Common myeloid progenitor, CD34-positive (primary cell): ENCODE data around the gene ANKRD42.
"Not testable (repeated sequence)": the region's sequence is repeated elsewhere in the genome, so short reads cannot be mapped to it uniquely, and the experiment has no call there.

Experiments used
- CTCF ChIA-PET: fragments of 350-600 bp; sonication (Branson Sonifier 250); formaldehyde crosslinking; loops from one replicate; lab custom pipeline; 2021; ENCODE audit warnings: antibody characterized with exemption; lab: Charles Lee
- POLR2A ChIA-PET: fragments of 350-600 bp; sonication (Branson Sonifier 250); formaldehyde crosslinking; loops from one replicate; lab custom pipeline; 2021; ENCODE audit warnings: antibody characterized with exemption; lab: Charles Lee
- DNase-seq, 3 donors: peaks; one replicate each; pipeline versions ENCODE4 v3.0.0 to v3.0.0-alpha.2; 2013
- H3K27ac ChIP-seq, 2 experiments: 1 replicate in 1 of 2; 2 replicates in 1 of 2; pipeline ENCODE4 v1.7.0; 2013; ENCODE audit warnings: inconsistent platforms in 2 of 2, low read length in 2 of 2, mild to moderate bottlenecking in 2 of 2, low read depth in 1 of 2, moderate library complexity in 1 of 2; ENCODE audit not compliant: severe bottlenecking in 2 of 2, insufficient read depth in 1 of 2, poor library complexity in 1 of 2
- H3K27me3 ChIP-seq, 5 experiments: replicated peaks in 2 of 5; 1 replicate in 3 of 5; 2 replicates in 2 of 5; pipeline versions ENCODE4 v1.6.1 to v1.7.0; 2013; ENCODE audit warnings: low read length in 4 of 5, mild to moderate bottlenecking in 2 of 5, moderate library complexity in 2 of 5, inconsistent platforms in 1 of 5; ENCODE audit not compliant: insufficient read depth in 5 of 5, control insufficient read depth in 4 of 5
- H3K36me3 ChIP-seq, 4 experiments: 1 replicate in 2 of 4; 2 replicates in 2 of 4; pipeline versions ENCODE4 v1.6.1 to v1.7.0; 2013; ENCODE audit warnings: low read length in 3 of 4, control low read depth in 1 of 4, mild to moderate bottlenecking in 1 of 4; ENCODE audit not compliant: control insufficient read depth in 4 of 4, insufficient read depth in 4 of 4
- H3K4me1 ChIP-seq, 4 experiments: 1 replicate in 3 of 4; 2 replicates in 1 of 4; pipeline versions ENCODE4 v1.6.1 to v1.7.1; 2013; ENCODE audit warnings: low read length in 3 of 4, mild to moderate bottlenecking in 3 of 4, control low read depth in 1 of 4, inconsistent platforms in 1 of 4, moderate library complexity in 1 of 4; ENCODE audit not compliant: control insufficient read depth in 4 of 4, insufficient read depth in 4 of 4; ENCODE audit errors: control extremely low read depth in 1 of 4
- H3K4me3 ChIP-seq, 7 experiments: 1 replicate in 4 of 7; 2 replicates in 3 of 7; pipeline versions ENCODE4 v1.5.1 to v1.7.0; 2013; ENCODE audit warnings: mild to moderate bottlenecking in 7 of 7, low read length in 6 of 7, moderate library complexity in 6 of 7, inconsistent platforms in 2 of 7, low read depth in 2 of 7, control low read depth in 1 of 7; ENCODE audit not compliant: insufficient read depth in 4 of 7, control insufficient read depth in 1 of 7; ENCODE audit errors: extremely low read depth in 1 of 7
- H3K9me3 ChIP-seq, 5 experiments: 1 replicate in 4 of 5; 2 replicates in 1 of 5; pipeline versions ENCODE4 v1.6.1 to v1.7.1; 2013; ENCODE audit warnings: low read length in 4 of 5, mild to moderate bottlenecking in 2 of 5, inconsistent platforms in 1 of 5, low read depth in 1 of 5, moderate library complexity in 1 of 5; ENCODE audit not compliant: control insufficient read depth in 4 of 5, insufficient read depth in 2 of 5; ENCODE audit errors: control extremely low read depth in 1 of 5
- WGBS: methylation state at CpG from one replicate; pipeline ENCODE4 v1.1.5; 2013; ENCODE audit not compliant: insufficient coverage; 5-methylcytosine and 5-hydroxymethylcytosine counted together

ANKRD42 gene

DNA sequence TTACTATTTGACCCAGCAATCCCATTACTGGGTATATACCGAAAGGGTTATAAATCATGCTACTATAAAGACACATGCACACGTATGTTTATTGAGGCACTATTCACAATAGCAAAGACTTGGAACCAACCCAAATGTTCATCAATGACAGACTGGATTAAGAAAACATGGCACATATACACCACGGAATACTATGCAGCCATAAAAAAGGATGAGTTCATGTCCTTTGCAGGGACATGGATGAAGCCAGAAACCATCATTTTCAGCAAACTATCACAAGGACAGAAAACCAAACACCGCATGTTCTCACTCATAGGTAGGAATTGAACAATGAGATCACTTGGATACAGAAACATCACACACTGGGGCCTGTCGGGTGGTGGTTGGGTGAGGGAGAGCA, 78.2 kb downstream of the ANKRD42 start:
- H3K27ac ChIP-seq, H3K4me1 ChIP-seq, DNase-seq, POLR2A ChIA-PET, H3K27me3 ChIP-seq, H3K4me3 ChIP-seq, H3K9me3 ChIP-seq, CTCF ChIA-PET: not testable (repeated sequence)
- WGBS = 100% methylated on average over 1 of the region's 5 CpGs
- peaks cover 12 to 45% (median 13%) of the 10 kb centered on the region in 4 experiments for H3K36me3 ChIP-seq

DNA sequence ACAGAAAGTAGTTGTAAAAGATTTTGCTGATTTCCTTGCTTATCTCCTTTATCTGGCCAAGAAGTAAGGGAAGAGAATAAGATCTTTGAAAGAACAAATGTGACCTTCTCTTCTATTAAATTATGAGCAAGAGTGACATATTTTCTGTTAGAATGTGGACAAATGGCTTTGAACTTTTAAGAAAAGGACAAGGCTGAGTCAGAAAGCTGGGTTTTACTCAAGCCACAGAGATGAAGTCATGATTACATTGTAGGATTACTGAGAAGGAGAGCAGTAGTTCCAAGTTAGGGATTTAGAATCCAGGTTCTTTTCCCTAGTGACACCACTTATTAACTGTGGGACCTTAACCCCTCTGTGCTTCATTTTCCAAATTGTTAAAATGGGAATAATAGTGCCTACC, 79.1 kb downstream of the ANKRD42 start:
- ChIA-PET CTCF (no interaction called here), POLR2A (no interaction called here)
- Histone ChIP-seq H3K4me3 (no peak overlapping the region), H3K4me1 (no peaks in the 10 kb centered on the region), H3K36me3 (peaks cover 12 to 49% (median 16%) of the 10 kb centered on the region in 4 experiments), H3K9me3 (no peaks in the 10 kb centered on the region), H3K27ac (no peak overlapping the region), H3K27me3 (no peaks in the 10 kb centered on the region)
- no peak for DNase-seq

DNA sequence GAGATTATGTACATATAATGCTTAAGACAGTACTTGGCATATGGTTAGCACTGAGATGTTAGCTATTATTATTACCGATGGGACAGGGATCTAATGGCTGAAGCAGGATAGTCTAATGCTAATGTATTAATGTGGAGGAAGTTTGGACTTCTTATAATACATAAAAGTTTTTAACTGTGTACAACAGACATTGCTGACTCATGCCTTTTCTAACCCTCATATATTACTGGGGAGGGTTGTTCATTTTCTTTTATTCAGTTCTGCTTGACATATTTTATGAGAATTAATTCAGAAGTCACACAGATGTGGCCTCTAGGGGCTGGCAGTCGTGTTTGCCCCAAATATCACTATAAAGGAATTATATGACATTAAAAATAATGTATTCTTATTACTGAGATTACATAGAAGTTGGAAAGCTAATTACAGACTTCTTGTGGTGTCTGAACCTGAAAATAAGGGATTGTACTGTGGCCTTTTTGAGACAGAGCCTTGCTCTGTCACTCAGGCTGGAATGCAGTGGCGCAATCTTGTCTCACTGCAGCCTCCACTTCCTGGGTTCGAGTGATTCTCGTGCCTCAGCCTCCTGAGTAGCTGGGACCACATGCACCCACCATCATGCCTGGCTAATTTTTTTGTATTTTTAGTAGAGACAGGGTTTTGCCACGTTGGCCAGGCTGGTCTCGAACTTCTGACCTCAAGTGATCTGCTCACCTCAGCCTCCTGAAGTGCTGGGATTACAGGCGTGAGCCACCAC, 82.6 kb downstream of the ANKRD42 start:
- 97% methylated on average over 6 of the region's 8 CpGs for WGBS
- ChIA-PET POLR2A (no interaction called here), CTCF (interaction anchor here (0.9 to 1.2 kb wide), 4 partner anchors 10 to 19 kb away, joined by 3 to 4 read pairs (median 4); no protein-coding TSS in a partner anchor)
- Histone ChIP-seq H3K4me3 (no peak overlapping the region), H3K36me3 (peaks cover 12 to 67% (median 18%) of the 10 kb centered on the region in 4 experiments), H3K27ac (no peak overlapping the region), H3K4me1 (no peaks in the 10 kb centered on the region), H3K9me3 (no peaks in the 10 kb centered on the region), H3K27me3 (no peaks in the 10 kb centered on the region)
- peak in 1 of 3 donors; percentile 11 for DNase-seq

DNA sequence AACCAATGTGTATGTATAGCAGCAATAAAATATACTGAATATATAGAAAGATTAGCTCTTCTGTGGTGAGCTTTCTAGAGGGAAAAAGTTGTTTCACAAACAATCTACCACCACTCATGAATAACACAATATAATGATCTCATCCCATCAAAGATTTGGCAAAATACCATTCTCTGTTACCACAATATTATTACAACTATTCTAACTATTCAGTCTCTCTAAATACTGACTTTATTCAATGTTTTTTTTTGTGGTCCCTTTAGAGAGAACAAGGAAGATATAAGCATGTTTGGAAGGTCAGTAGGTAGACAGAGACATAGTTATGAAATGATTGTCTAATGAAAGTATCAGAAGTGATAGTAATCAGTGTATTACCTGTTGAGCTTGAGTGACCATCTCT, 84.8 kb downstream of the ANKRD42 start:
- H3K9me3 ChIP-seq = no peaks in the 10 kb centered on the region
- H3K27me3 ChIP-seq = no peaks in the 10 kb centered on the region
- CTCF ChIA-PET = interaction anchor here (1.8 kb wide), 1 partner anchor 14 kb away, joined by 5 read pairs; no protein-coding TSS in a partner anchor
- POLR2A ChIA-PET = no interaction called here
- H3K27ac ChIP-seq = no peak overlapping the region
- no peak for DNase-seq
- peaks cover 0 to 53% (median 13%) of the 10 kb centered on the region in 4 experiments for H3K36me3 ChIP-seq
- peaks cover 0 to 9% (median 4%) of the 10 kb centered on the region in 4 experiments for H3K4me1 ChIP-seq
- H3K4me3 ChIP-seq = no peak overlapping the region

DNA sequence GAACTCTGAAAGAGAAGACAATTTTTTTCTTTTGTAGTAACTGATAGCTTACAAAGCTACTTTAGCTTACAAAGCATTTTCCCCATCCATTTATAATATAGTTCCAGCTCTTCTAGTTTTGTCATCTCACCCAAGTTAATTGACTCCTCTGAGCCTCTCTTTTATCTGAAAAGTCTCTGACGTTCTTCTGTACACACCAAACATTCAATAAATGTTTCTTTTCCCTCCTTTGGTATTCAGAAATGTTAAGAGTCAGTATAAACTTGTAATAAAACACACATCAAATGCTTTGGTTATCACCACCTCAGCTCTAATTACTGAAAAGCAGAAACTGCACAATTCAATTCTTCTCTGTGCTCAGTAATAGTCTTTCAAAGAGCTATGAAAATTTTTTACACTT, 86.7 kb downstream of the ANKRD42 start:
- Histone ChIP-seq H3K4me1 (peaks cover 5 to 26% (median 10%) of the 10 kb centered on the region in 4 experiments), H3K9me3 (no peaks in the 10 kb centered on the region), H3K36me3 (peaks cover 0 to 40% (median 9%) of the 10 kb centered on the region in 4 experiments), H3K4me3 (no peak overlapping the region), H3K27me3 (no peaks in the 10 kb centered on the region), H3K27ac (no peak overlapping the region)
- ChIA-PET POLR2A (no interaction called here), CTCF (interaction anchor here (1.1 to 1.4 kb wide), 3 partner anchors 11 to 30 kb away, joined by 3 to 4 read pairs (median 4); no protein-coding TSS in a partner anchor)
- WGBS = 100% methylated on average over 1 of the region's 1 CpG
- no peak for DNase-seq

DNA sequence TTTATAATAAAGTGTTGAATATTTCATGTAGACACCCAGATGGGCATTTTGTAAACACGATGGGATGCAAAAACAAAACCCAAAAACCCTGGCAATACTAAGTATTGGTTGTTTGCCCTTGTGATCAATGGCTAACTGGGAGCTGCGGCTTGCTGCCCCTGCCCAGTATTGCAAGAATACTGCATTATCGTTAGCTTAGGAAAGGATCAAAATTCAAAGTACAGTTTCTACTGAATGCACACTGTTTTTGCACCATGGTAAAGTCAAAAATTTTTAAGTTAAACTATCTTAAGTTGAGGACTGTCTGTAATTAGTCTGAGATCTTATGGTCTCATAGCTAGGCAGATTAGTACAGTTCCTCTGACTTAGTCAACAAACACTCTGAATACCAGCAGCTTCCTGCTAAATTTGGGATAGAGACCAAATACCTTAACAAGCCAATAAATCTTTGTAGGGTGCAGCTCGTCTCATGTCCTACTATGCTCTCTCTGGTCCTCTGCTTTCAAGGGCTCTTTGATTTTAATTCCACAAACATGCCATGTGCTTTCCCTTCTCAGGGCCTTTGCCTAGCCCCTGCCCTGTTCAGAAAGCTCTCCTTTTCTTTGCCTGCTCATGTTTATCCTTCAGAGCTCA, 88.7 kb downstream of the ANKRD42 start:
- peaks cover 0 to 22% (median 3%) of the 10 kb centered on the region in 4 experiments for H3K36me3 ChIP-seq
- CTCF ChIA-PET = interaction anchor here (0.9 to 1.6 kb wide), 7 partner anchors 10 to 564 kb away, joined by 3 to 6 read pairs (median 3); no protein-coding TSS in a partner anchor
- H3K4me3 ChIP-seq = no peak overlapping the region
- H3K4me1 ChIP-seq = peaks cover 7 to 29% (median 14%) of the 10 kb centered on the region in 4 experiments
- DNase-seq = no peak
- 53% methylated on average over 3 of the region's 4 CpGs for WGBS
- POLR2A ChIA-PET = interaction anchor here (0.6 kb wide), 1 partner anchor 545 kb away, joined by 3 read pairs; no protein-coding TSS in a partner anchor
- no peaks in the 10 kb centered on the region for H3K27me3 ChIP-seq
- no peaks in the 10 kb centered on the region for H3K9me3 ChIP-seq
- H3K27ac ChIP-seq = no peak overlapping the region
